IMR-90 (cell line): ENCODE measurements around the gene RELL1. TPM values are rescaled to one million over a fixed set of nuclear protein-coding genes. Genes with fewer than 3 reads are reported as not detected.

Source experiments
- microRNA-seq, 2 experiments: library from miRNA; stranded (forward) in 1 of 2; unstranded in 1 of 2; fragments of 10-50 nt in 1 of 2; fragments of <30 nt in 1 of 2; gene quantifications in 1 of 2; microRNA quantifications in 1 of 2; one replicate each; pipeline versions ENCODE3 to v1.1.0; 2013 to 2020; ENCODE audit not compliant: insufficient read depth in 1 of 2, insufficient read length in 1 of 2, unreplicated experiment in 1 of 2
- polyA plus RNA-seq, 3 experiments: library from polyadenylated mRNA; depleted of rRNA; stranded (reverse); fragments of >200 nt; gene quantifications; 2 replicates each; pipeline ENCODE4 v1.2.3, GENCODE V29; 2012; ENCODE audit warnings: low replicate concordance in 1 of 3
- small RNA-seq, 5 experiments: library from RNA; depleted of rRNA; stranded (forward); fragments of <200 nt; gene quantifications; one replicate each; pipeline ENCODE3, GENCODE V24; 2012
- total RNA-seq: library from RNA; depleted of rRNA; stranded (reverse); fragments of >200 nt; gene quantifications from 2 replicates; pipeline ENCODE4 v1.2.3, GENCODE V29; 2012; rRNA removed

RELL1 gene
- total and polyA plus RNA-seq, 2 of the 4 experiments (the other 2 are of a cell fraction) = 6.8 to 39.6 TPM

Small RNA genes lying within 50 kb of the gene (microRNA-seq; reads per million reads assigned to microRNA genes)
- gene RF00019 (ENCODE audit: insufficient read depth, insufficient read length) = not detected

Small RNA genes lying within 50 kb of the gene (small RNA-seq; reads per million reads assigned to genes)
- gene RF00019 = 0 reads per million in 5 experiments

Other genes starting within 250 kb of the RELL1 start
- gene PGM2, start 140.3 kb upstream of the RELL1 start, total RNA-seq = 26.2 and 32.2 TPM in 2 replicates
- gene PGM2, start 140.3 kb upstream of the RELL1 start, polyA plus RNA-seq (2012; rRNA removed) = 15.5 and 18.7 TPM in 2 replicates
- gene TBC1D1, start 204.7 kb upstream of the RELL1 start, total RNA-seq = 90.3 and 104 TPM in 2 replicates
- gene TBC1D1, start 204.7 kb upstream of the RELL1 start, polyA plus RNA-seq (2012; rRNA removed) = 37.0 and 42.4 TPM in 2 replicates